Measurements from ENCODE around the gene CRELD2.

Gene CRELD2

GRCh38 chr22:49930596-49931412 is 12.4 kb downstream of the CRELD2 start:
- no peak for DNase-seq (ENCODE audit: low read depth, low spot score)
- WGBS (ENCODE audit: insufficient coverage, insufficient read length): no CpG with 5 or more reads among the region's 14 CpGs
- H3K27ac ChIP-seq (ENCODE audit: low read length): no peak overlapping the region

GRCh38 chr22:49933236-49934159 is 15.1 kb downstream of the CRELD2 start:
- peaks cover 6% of the 10 kb centered on the region; the same call in 1 of the 2 replicates for H3K27me3 ChIP-seq (ENCODE audit: control insufficient read depth, insufficient read depth, low read length)
- no peak overlapping the region for H3K27ac ChIP-seq (ENCODE audit: low read length)
- peaks cover 1% of the 10 kb centered on the region; the same call in 1 of the 2 replicates for H3K4me1 ChIP-seq (ENCODE audit: control insufficient read depth, insufficient read depth, low read length)
- no peaks in the 10 kb centered on the region; the same call in 1 of the 2 replicates for H3K36me3 ChIP-seq (ENCODE audit: control insufficient read depth, insufficient read depth, low read length)
- no peaks in the 10 kb centered on the region for H3K9me3 ChIP-seq (ENCODE audit: control insufficient read depth, insufficient read depth, low read length)
- DNase-seq (ENCODE audit: low read depth, low spot score): no peak
- no CpG with 5 or more reads among the region's 27 CpGs for WGBS (ENCODE audit: insufficient coverage, insufficient read length)
- no peak overlapping the region for H3K4me3 ChIP-seq (ENCODE audit: low read length)

More at GRCh38 chr22:49930596-49931412, 12.4 kb downstream of the CRELD2 start:
- Histone ChIP-seq H3K9me3 (ENCODE audit: control insufficient read depth, insufficient read depth, low read length) (no peaks in the 10 kb centered on the region), H3K4me1 (ENCODE audit: control insufficient read depth, insufficient read depth, low read length) (no peaks in the 10 kb centered on the region; the same call in 1 of the 2 replicates), H3K27me3 (ENCODE audit: control insufficient read depth, insufficient read depth, low read length) (peaks cover 6% of the 10 kb centered on the region; the same call in 1 of the 2 replicates), H3K4me3 (ENCODE audit: low read length) (no peak overlapping the region), H3K36me3 (ENCODE audit: control insufficient read depth, insufficient read depth, low read length) (no peaks in the 10 kb centered on the region; the same call in 1 of the 2 replicates)

DNA sequence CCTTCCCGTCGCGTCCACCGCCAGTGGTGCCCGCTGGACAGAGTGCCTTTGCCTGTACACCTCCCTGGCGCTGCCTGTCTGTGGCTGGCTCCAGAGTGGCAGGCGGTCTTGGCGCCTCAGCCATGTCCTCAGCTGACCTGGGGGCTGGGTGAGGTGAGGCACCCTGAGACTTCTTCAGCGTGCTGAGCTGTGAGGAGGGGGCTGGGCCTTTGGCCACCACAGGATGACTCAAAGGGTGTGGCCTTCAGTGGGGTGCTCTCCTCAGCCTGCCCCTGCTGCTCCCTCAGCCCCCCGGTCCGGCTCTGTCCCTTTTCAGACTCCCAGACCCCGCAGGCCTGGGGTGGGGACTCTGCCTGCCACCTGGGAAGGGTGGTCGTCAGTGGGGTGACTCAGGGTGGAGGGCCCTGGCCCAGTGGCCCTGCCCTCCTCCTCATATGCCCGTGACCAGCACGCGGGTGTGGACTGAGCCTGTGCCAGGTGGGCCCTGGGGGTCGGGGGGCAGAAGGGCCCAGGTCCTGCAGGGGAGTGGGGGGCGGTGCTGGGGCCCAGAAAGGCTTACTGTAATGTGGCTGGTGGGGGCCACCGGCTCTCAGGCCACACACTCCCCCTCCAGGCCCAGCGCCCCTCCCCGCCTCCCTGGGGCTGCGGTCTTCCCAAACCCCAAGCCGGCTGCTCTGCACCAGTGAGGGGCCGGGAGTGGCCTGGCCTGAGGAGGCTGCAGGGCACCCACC is 15.9 kb downstream of the CRELD2 start:
- Histone ChIP-seq H3K4me1 (ENCODE audit: control insufficient read depth, insufficient read depth, low read length) (peaks cover 1% of the 10 kb centered on the region; the same call in 1 of the 2 replicates), H3K36me3 (ENCODE audit: control insufficient read depth, insufficient read depth, low read length) (no peaks in the 10 kb centered on the region; the same call in 1 of the 2 replicates), H3K27ac (ENCODE audit: low read length) (no peak overlapping the region), H3K9me3 (ENCODE audit: control insufficient read depth, insufficient read depth, low read length) (no peaks in the 10 kb centered on the region), H3K4me3 (ENCODE audit: low read length) (no peak overlapping the region; the same call in 1 of the 2 replicates), H3K27me3 (ENCODE audit: control insufficient read depth, insufficient read depth, low read length) (peaks cover 6% of the 10 kb centered on the region; the same call in 1 of the 2 replicates)
- no CpG with 5 or more reads among the region's 24 CpGs for WGBS (ENCODE audit: insufficient coverage, insufficient read length)
- no peak for DNase-seq (ENCODE audit: low read depth, low spot score)

DNA sequence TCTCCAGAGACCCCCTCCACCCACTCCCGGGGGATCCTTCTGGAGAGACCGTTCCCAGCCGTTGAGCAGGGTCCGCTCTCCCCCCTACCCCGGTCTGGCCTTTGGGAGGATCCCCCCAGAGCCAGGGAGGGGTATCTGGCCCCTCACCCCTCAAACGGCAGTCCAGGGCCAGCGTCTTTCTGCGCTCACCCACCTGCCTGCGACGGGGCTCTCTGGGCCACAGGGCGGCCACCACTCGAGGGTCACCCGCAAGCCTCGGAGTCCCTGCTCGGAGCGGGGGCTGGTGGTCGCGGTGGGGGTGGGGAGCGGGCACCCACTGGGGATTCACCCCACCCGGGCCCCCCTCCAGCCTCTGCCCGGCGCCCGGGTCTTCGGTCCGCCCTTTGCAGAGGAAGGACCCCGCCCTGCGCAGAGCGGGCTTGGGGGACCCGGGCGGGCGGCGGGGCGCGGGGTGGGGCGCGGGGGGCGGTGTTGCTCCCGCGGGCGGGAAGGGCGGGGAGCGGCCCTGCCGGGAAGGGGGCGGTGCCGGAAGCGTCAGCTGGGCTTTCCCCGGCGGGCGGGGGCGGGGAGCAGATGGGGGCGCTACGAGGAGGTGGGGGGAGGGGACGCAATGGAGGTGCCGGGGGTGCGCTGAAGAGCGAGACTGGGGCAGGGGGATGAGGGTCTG is 16.6 kb downstream of the CRELD2 start:
- Histone ChIP-seq H3K27me3 (ENCODE audit: control insufficient read depth, insufficient read depth, low read length) (peaks cover 3% of the 10 kb centered on the region; the same call in 1 of the 2 replicates), H3K4me1 (ENCODE audit: control insufficient read depth, insufficient read depth, low read length) (peaks cover 1% of the 10 kb centered on the region; the same call in 1 of the 2 replicates), H3K4me3 (ENCODE audit: low read length) (peak overlapping the region; percentile 20; the same call in 1 of the 2 replicates), H3K9me3 (ENCODE audit: control insufficient read depth, insufficient read depth, low read length) (no peaks in the 10 kb centered on the region), H3K27ac (ENCODE audit: low read length) (no peak overlapping the region), H3K36me3 (ENCODE audit: control insufficient read depth, insufficient read depth, low read length) (no peaks in the 10 kb centered on the region; the same call in 1 of the 2 replicates)
- WGBS (ENCODE audit: insufficient coverage, insufficient read length): no CpG with 5 or more reads among the region's 56 CpGs
- DNase-seq (ENCODE audit: low read depth, low spot score): no peak

DNA sequence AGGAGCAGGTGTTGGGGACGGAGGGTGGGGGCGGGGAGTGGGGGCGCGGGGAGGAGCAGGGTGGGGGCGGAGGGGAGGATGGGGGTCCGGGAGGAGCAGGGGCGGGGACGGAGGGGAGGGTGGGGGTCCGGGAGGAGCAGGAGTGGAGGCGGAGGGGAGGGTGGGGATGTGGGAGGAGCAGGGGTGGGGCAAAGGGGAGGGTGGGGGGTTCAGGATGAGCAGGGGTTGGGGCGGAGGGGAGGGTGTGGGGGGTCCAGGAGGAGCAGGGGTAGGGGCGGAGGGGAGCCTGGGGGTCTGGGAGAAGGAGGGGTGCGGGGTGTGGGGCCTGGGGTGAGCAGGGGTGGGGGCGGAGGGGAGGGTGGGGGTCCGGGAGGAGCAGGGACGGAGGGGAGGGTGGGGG is 17.1 kb downstream of the CRELD2 start:
- Histone ChIP-seq H3K4me3 (ENCODE audit: low read length) (peak overlapping the region; percentile 20; the same call in 1 of the 2 replicates), H3K9me3 (ENCODE audit: control insufficient read depth, insufficient read depth, low read length) (no peaks in the 10 kb centered on the region), H3K27me3 (ENCODE audit: control insufficient read depth, insufficient read depth, low read length) (no peaks in the 10 kb centered on the region), H3K4me1 (ENCODE audit: control insufficient read depth, insufficient read depth, low read length) (peaks cover 1% of the 10 kb centered on the region; the same call in 1 of the 2 replicates), H3K27ac (ENCODE audit: low read length) (no peak overlapping the region), H3K36me3 (ENCODE audit: control insufficient read depth, insufficient read depth, low read length) (no peaks in the 10 kb centered on the region; the same call in 1 of the 2 replicates)
- no peak for DNase-seq (ENCODE audit: low read depth, low spot score)
- WGBS (ENCODE audit: insufficient coverage, insufficient read length): no CpG with 5 or more reads among the region's 16 CpGs

DNA sequence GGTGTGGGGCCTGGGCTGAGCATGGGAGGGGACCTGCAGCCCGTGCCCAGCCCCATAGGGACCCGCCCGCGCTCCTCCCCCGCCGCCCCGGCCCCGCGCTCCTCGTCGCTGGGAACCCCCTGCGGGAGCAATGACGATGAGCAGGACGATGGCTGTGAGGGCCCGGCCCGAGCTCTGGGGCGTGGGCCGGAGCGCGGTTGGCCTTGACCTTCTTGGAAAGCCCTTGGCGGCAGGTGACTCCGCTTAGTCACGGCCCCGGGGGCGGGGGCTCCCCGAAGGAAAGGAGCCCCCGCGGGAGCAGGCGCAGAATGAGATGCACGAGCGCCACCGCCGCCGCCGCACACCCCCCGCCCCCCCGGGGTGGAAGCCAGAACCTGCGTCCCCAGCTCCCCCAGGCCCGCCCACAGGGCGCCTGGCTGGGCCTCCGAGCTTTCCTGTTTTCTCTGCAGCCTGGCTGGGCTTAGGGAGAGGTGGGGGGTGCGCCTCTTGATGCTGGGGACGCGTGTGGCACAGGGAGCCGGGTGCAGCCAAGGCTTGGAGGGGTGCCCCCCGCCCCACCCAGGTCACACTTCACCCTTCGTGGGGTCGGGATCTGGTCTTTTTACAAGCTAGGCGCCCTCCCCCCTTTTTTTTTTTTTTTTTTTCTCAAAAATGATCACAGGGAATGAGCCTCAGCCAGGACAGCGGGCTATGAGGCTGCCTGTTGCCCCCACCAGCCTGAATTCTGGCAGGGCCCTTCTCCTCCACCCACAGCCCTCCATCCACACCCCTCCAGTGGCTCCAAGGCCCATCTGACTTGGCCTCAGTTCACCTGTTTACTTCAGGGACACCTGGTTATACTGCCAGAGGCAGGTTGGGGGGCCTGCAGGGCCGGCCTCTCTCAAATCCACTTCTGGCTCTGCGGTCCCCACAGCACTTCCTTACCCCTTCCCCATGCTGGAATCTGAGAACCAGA is 17.9 kb downstream of the CRELD2 start:
- no CpG with 5 or more reads among the region's 52 CpGs for WGBS (ENCODE audit: insufficient coverage, insufficient read length)

DNA sequence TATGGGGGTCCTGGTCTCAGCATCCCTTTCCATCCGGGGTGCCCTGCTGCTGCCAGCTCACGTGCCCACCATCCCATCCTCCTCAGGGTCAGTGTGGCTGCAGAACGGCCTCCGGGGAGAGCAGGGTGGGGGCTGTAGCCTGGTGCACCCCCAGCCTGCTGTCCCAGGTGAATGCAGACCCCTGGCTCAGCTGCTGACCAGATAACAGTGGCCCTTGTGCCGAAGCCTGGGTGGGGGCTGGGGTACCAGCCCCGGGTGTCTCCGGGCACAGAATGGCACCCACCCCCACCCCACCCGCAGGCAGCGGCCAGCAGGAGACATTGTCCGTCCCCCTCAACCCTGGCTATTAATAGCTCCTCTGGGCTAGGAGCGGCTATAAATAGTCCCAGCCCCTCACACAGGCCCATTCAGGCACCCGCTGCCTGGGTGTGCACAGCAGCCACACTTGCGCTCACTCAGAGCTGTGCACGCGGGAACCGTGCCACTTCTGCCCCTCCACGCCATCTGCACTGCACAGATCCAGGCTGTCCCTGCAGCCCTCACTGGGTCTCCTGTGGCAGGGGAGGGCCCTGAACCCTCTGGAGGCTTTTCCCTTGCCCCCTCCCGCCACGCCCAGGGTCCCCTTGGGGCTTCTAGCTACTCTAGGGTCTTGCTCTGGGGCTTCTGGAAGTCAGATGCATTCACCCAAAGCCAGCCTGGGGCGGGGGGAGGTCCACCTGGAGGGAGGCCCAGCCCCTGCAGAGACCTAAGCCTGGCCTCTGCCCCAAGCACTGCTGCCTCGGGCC is 18.7 kb downstream of the CRELD2 start:
- H3K27ac ChIP-seq (ENCODE audit: low read length): no peak overlapping the region
- no peak overlapping the region for H3K4me3 ChIP-seq (ENCODE audit: low read length)
- WGBS (ENCODE audit: insufficient coverage, insufficient read length): no CpG with 5 or more reads among the region's 21 CpGs
- no peaks in the 10 kb centered on the region for H3K9me3 ChIP-seq (ENCODE audit: control insufficient read depth, insufficient read depth, low read length)
- peaks cover 1% of the 10 kb centered on the region; the same call in 1 of the 2 replicates for H3K4me1 ChIP-seq (ENCODE audit: control insufficient read depth, insufficient read depth, low read length)
- DNase-seq (ENCODE audit: low read depth, low spot score): no peak
- no peaks in the 10 kb centered on the region for H3K27me3 ChIP-seq (ENCODE audit: control insufficient read depth, insufficient read depth, low read length)
- H3K36me3 ChIP-seq (ENCODE audit: control insufficient read depth, insufficient read depth, low read length): no peaks in the 10 kb centered on the region

More for the DNA sequence above, 17.9 kb downstream of the CRELD2 start:
- no peaks in the 10 kb centered on the region for H3K36me3 ChIP-seq (ENCODE audit: control insufficient read depth, insufficient read depth, low read length)
- no peak overlapping the region for H3K27ac ChIP-seq (ENCODE audit: low read length)
- H3K4me1 ChIP-seq (ENCODE audit: control insufficient read depth, insufficient read depth, low read length): peaks cover 1% of the 10 kb centered on the region; the same call in 1 of the 2 replicates
- H3K4me3 ChIP-seq (ENCODE audit: low read length): peak overlapping the region; percentile 49
- DNase-seq (ENCODE audit: low read depth, low spot score): no peak
- H3K27me3 ChIP-seq (ENCODE audit: control insufficient read depth, insufficient read depth, low read length): no peaks in the 10 kb centered on the region
- H3K9me3 ChIP-seq (ENCODE audit: control insufficient read depth, insufficient read depth, low read length): no peaks in the 10 kb centered on the region

DNA sequence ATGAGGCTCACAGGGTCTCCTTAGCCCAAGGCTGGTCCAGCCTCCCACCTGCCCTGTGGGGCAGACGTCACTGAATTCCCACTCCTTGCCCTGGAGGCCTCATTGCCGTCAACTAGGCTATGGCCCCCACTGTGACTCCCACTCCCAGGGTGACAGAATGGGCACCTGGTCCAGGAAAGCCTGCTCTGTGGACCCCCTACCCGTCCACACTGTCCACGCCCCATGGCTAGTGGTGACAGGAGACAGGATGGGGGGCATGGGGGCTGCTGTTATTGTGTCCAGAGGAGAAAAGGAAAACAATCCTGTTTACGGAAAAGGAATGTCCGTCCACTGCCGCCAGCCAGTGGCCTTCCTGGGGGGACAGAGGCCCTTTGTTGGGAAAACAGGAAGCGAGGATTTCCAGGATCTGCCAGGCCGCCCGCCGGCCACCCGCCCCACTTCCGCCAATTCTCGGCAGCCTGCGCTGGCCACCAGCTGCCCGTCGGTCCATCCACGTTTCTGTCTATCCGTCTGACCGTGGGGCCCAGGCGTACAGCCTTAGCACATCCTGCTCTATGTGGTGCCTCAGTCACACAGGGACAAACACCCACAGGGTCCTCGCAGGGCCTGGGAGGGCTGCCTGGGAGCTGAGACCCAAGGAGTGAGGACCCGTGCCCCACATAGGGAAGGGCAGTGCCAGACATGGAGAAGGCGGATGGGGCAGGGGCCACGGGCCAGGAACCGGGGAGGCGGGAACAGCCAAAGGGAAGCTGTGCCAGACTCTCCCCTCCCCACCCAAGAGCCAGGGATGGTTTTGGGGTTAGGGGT is 19.5 kb downstream of the CRELD2 start:
- Histone ChIP-seq H3K4me1 (ENCODE audit: control insufficient read depth, insufficient read depth, low read length) (peaks cover 1% of the 10 kb centered on the region; the same call in 1 of the 2 replicates), H3K27ac (ENCODE audit: low read length) (no peak overlapping the region), H3K4me3 (ENCODE audit: low read length) (no peak overlapping the region), H3K9me3 (ENCODE audit: control insufficient read depth, insufficient read depth, low read length) (no peaks in the 10 kb centered on the region), H3K27me3 (ENCODE audit: control insufficient read depth, insufficient read depth, low read length) (no peaks in the 10 kb centered on the region), H3K36me3 (ENCODE audit: control insufficient read depth, insufficient read depth, low read length) (no peaks in the 10 kb centered on the region)
- no peak for DNase-seq (ENCODE audit: low read depth, low spot score)
- WGBS (ENCODE audit: insufficient coverage, insufficient read length): no CpG with 5 or more reads among the region's 27 CpGs
